Progenitor cell of endocrine pancreas (in vitro differentiated cells): ENCODE measurements around the gene NR2F6. TPM values are rescaled to one million over a fixed set of nuclear protein-coding genes. Genes with fewer than 3 reads are reported as not detected.

Experiments used
- DNase-seq: peaks from one replicate; pipeline ENCODE4 v3.0.0; 2021; ENCODE audit warnings: low spot score; ENCODE audit not compliant: unreplicated experiment
- H3K27ac Mint-ChIP-seq: 2 replicates; pipeline ENCODE4 v1.8.0; 2021; ENCODE audit warnings: mild to moderate bottlenecking, moderate library complexity, mixed read lengths
- H3K27me3 Mint-ChIP-seq: 2 replicates; pipeline ENCODE4 v1.8.0; 2021; ENCODE audit warnings: mixed read lengths
- H3K36me3 Mint-ChIP-seq: 2 replicates; pipeline ENCODE4 v1.8.0; 2022; ENCODE audit warnings: mixed read lengths; ENCODE audit not compliant: insufficient read depth
- H3K4me1 Mint-ChIP-seq: 2 replicates; pipeline ENCODE4 v1.8.0; 2021; ENCODE audit warnings: low read depth, mixed read lengths
- H3K4me3 Mint-ChIP-seq: 2 replicates; pipeline ENCODE4 v1.8.0; 2021; ENCODE audit warnings: low read depth, mild to moderate bottlenecking, moderate library complexity, mixed read lengths
- H3K9me3 Mint-ChIP-seq: 2 replicates; pipeline ENCODE4 v1.8.0; 2021; ENCODE audit warnings: low read depth, mixed read lengths
- CTCF ChIP-seq: fragments of 200-600 bp; sonication (generic); IDR thresholded peaks from one replicate; pipeline ENCODE4 v1.5.0; 2021; ENCODE audit warnings: antibody characterized with exemption, mild to moderate bottlenecking; ENCODE audit not compliant: unreplicated experiment
- total RNA-seq: library from RNA; stranded (reverse); gene quantifications from 2 replicates; pipeline ENCODE4 v1.2.1, GENCODE V29; 2021

Gene NR2F6
- total RNA-seq, 1 donor from 2014 or later = 150 TPM

- H3K4me3 Mint-ChIP-seq = no peak overlapping the region
- H3K4me1 Mint-ChIP-seq = no peaks in the 10 kb centered on the region
- no peaks in the 10 kb centered on the region for H3K27me3 Mint-ChIP-seq
- H3K9me3 Mint-ChIP-seq = no peaks in the 10 kb centered on the region
- no peak for TF ChIP-seq CTCF
- H3K27ac Mint-ChIP-seq = peak overlapping the region; percentile 31
- DNase-seq = no peak
- peaks cover 10% of the 10 kb centered on the region for H3K36me3 Mint-ChIP-seq
Observed at GRCh38 chr19:17184371-17184841, 61.3 kb downstream of the NR2F6 start.

- no peak for TF ChIP-seq CTCF
- Mint-ChIP-seq H3K4me3 (no peak overlapping the region), H3K27ac (peak overlapping the region; percentile 31), H3K27me3 (no peaks in the 10 kb centered on the region), H3K4me1 (no peaks in the 10 kb centered on the region), H3K36me3 (peaks cover 10% of the 10 kb centered on the region), H3K9me3 (no peaks in the 10 kb centered on the region)
- DNase-seq = no peak
Observed at GRCh38 chr19:17183858-17184321, 61.8 kb downstream of the NR2F6 start.

GRCh38 chr19:17183271-17183761, 62.4 kb downstream of the NR2F6 start:
- Mint-ChIP-seq H3K36me3 (peaks cover 10% of the 10 kb centered on the region), H3K4me1 (no peaks in the 10 kb centered on the region), H3K4me3 (no peak overlapping the region), H3K27ac (no peak overlapping the region), H3K27me3 (no peaks in the 10 kb centered on the region), H3K9me3 (no peaks in the 10 kb centered on the region)
- TF ChIP-seq CTCF = no peak
- DNase-seq = no peak

Other genes with a start within 250 kb of the NR2F6 start
- 58.6 and 63.4 TPM in 2 replicates for gene CPAMD8, start 219.1 kb downstream of the NR2F6 start, total RNA-seq
- 17.7 and 21.7 TPM in 2 replicates for gene HAUS8, start 170.5 kb downstream of the NR2F6 start, total RNA-seq
- gene MYO9B, start 170.1 kb downstream of the NR2F6 start, total RNA-seq = 78.5 and 79.7 TPM in 2 replicates
- 23.6 and 27.2 TPM in 2 replicates for gene USE1, start 30.6 kb downstream of the NR2F6 start, total RNA-seq
- 20.1 and 21.8 TPM in 2 replicates for gene OCEL1, start 19.7 kb downstream of the NR2F6 start, total RNA-seq
- gene USHBP1, start 18.8 kb upstream of the NR2F6 start, total RNA-seq = 0.38 and 0.51 TPM in 2 replicates
- gene BABAM1, start 21.5 kb upstream of the NR2F6 start, total RNA-seq = 93.4 and 113 TPM in 2 replicates
- 6.4 and 8.1 TPM in 2 replicates for gene ANKLE1, start 36.0 kb upstream of the NR2F6 start, total RNA-seq
- 16.2 and 16.9 TPM in 2 replicates for gene ABHD8, start 57.5 kb upstream of the NR2F6 start, total RNA-seq
- 54.0 and 54.4 TPM in 2 replicates for gene MRPL34, start 60.0 kb upstream of the NR2F6 start, total RNA-seq
- 38.6 and 41.4 TPM in 2 replicates for gene DDA1, start 63.6 kb upstream of the NR2F6 start, total RNA-seq
- gene ANO8, start 88.9 kb upstream of the NR2F6 start, total RNA-seq = 45.2 and 45.3 TPM in 2 replicates
- 44.5 and 46.9 TPM in 2 replicates for gene GTPBP3, start 91.6 kb upstream of the NR2F6 start, total RNA-seq
- 0.12 and 0.42 TPM in 2 replicates for gene PLVAP, start 131.4 kb upstream of the NR2F6 start, total RNA-seq
- not detected in 2 replicates for gene CCDC194, start 148.3 kb upstream of the NR2F6 start, total RNA-seq
- 0.60 and 0.67 TPM in 2 replicates for gene BST2, start 159.7 kb upstream of the NR2F6 start, total RNA-seq
- gene MVB12A, start 174.1 kb upstream of the NR2F6 start, total RNA-seq = 50.7 and 56.6 TPM in 2 replicates
- gene TMEM221, start 202.7 kb upstream of the NR2F6 start, total RNA-seq = 3.6 and 4.5 TPM in 2 replicates
- not detected in 2 replicates for gene NXNL1, start 215.0 kb upstream of the NR2F6 start, total RNA-seq
- gene SLC27A1, start 224.6 kb upstream of the NR2F6 start, total RNA-seq = 16.7 and 19.8 TPM in 2 replicates